Colonic mucosa (tissue), 4 donors: ENCODE data around the gene SGF29. TPM values are rescaled to one million over a fixed set of nuclear protein-coding genes. Genes with fewer than 3 reads are reported as not detected.
"Not testable (repeated sequence)": the region's sequence is repeated elsewhere in the genome, so short reads cannot be mapped to it uniquely, and the experiment has no call there.

Experiments used
- DNase-seq: peaks from one replicate; pipeline ENCODE4 v3.0.0-alpha.2; 2020
- H3K27ac ChIP-seq: fragments of 200-600 bp; one replicate; pipeline ENCODE4 v1.8.0; 2021
- H3K27me3 ChIP-seq: fragments of 200-600 bp; one replicate; pipeline ENCODE4 v1.8.0; 2021
- H3K36me3 ChIP-seq: fragments of 200-600 bp; one replicate; pipeline ENCODE4 v1.8.0; 2021
- H3K4me1 ChIP-seq: fragments of 200-600 bp; one replicate; pipeline ENCODE4 v1.8.0; 2021; ENCODE audit warnings: mild to moderate bottlenecking
- H3K4me3 ChIP-seq: fragments of 200-600 bp; one replicate; pipeline ENCODE4 v1.8.0; 2021
- H3K9ac ChIP-seq, 2 donors: one replicate each; pipeline ENCODE4 v1.7.0; 2013; ENCODE audit warnings: control low read depth in 2 of 2, low read depth in 2 of 2, low read length in 2 of 2
- H3K9me3 ChIP-seq: fragments of 200-600 bp; one replicate; pipeline ENCODE4 v1.8.0; 2021
- intact Hi-C: fragments of 100-400 bp; cut with DNase I; formaldehyde crosslinking; loops from one replicate; pipeline ENCODE4 v1.14.1; 2022
- total RNA-seq, 2 donors: library from RNA; stranded (reverse); fragmentation: NEBNext Ultra II Directional in 1 of 2; extraction: Animal tissue kit (Norgen Biotek cat#: 25700) in 1 of 2; gene quantifications; one replicate each; pipeline ENCODE4 v1.2.1, GENCODE V29; 2021
- TF ChIP-seq, protein P1 (sequence below): fragments of 200-600 bp; IDR thresholded peaks from one replicate; pipeline ENCODE4 v1.8.0; 2022; ENCODE audit warnings: antibody characterized with exemption, mild to moderate bottlenecking
- donor health status: healthy.
- donor health status: DM: no; HTN: no; CAD: no.
- donor health status: DM: no; HTN: no; CAD: no.

The SGF29 gene
- total RNA-seq, 2 donors from 2014 or later = 17.4 to 19.3 TPM

DNA sequence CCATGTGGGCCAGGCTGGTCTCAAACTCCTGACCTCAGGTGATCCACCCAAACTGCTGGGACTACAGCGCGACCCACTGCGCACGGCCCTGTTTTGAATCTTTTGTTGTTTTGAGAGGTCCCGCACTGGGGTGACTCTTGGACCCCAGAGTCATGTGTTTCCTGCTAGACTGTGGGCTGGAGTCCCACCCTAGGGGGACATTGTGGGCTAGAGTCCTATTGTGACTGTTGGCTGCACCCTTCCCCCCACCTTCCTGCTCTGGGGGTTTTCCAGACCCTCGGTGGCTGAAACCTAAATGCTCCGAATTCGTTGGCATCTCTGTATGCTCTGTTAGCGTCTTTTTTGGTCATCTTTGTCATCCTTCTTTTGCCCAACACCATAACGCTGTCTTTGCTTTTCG lies 30.9 kb upstream of the SGF29 start:
- no peak overlapping the region for H3K4me3 ChIP-seq
- H3K9me3 ChIP-seq = no peaks in the 10 kb centered on the region
- H3K9ac ChIP-seq = no peak overlapping the region
- H3K27ac ChIP-seq = no peak overlapping the region
- H3K36me3 ChIP-seq = no peaks in the 10 kb centered on the region
- H3K4me1 ChIP-seq = no peaks in the 10 kb centered on the region
- no peak for DNase-seq
- intact Hi-C loops = no loop called here
- TF ChIP-seq, protein P1, sequence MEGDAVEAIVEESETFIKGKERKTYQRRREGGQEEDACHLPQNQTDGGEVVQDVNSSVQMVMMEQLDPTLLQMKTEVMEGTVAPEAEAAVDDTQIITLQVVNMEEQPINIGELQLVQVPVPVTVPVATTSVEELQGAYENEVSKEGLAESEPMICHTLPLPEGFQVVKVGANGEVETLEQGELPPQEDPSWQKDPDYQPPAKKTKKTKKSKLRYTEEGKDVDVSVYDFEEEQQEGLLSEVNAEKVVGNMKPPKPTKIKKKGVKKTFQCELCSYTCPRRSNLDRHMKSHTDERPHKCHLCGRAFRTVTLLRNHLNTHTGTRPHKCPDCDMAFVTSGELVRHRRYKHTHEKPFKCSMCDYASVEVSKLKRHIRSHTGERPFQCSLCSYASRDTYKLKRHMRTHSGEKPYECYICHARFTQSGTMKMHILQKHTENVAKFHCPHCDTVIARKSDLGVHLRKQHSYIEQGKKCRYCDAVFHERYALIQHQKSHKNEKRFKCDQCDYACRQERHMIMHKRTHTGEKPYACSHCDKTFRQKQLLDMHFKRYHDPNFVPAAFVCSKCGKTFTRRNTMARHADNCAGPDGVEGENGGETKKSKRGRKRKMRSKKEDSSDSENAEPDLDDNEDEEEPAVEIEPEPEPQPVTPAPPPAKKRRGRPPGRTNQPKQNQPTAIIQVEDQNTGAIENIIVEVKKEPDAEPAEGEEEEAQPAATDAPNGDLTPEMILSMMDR = no peak
- no peaks in the 10 kb centered on the region for H3K27me3 ChIP-seq

DNA sequence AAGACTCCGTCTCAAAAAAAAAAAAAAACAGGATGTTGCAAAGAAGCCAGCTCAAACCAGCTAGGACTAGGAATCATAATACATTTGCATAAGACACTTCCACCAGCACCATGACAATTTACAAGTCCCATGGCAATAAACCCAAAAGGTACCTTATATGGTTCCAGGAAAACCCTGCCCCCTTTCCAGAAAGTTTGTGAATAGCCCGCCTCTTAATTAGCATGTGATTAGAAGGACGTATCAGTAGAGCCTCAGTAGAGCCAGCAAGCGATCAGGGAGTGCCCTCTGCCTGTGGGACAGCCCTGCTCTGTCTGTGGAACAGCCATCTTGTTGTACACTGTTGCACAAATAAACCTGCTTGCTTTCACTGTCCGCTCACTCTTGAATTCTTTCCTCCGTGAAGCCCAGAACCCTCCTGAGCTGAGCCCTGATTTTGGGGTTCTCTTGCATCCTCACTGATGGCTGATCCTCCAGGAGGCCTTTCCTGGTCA lies 29.0 kb upstream of the SGF29 start:
- no peak overlapping the region for H3K9ac ChIP-seq
- H3K4me3 ChIP-seq = no peak overlapping the region
- no peaks in the 10 kb centered on the region for H3K27me3 ChIP-seq
- intact Hi-C loops = no loop called here
- no peak overlapping the region for H3K27ac ChIP-seq
- no peaks in the 10 kb centered on the region for H3K36me3 ChIP-seq
- DNase-seq = no peak
- no peaks in the 10 kb centered on the region for H3K4me1 ChIP-seq
- TF ChIP-seq, protein P1 = no peak
- no peaks in the 10 kb centered on the region for H3K9me3 ChIP-seq

DNA sequence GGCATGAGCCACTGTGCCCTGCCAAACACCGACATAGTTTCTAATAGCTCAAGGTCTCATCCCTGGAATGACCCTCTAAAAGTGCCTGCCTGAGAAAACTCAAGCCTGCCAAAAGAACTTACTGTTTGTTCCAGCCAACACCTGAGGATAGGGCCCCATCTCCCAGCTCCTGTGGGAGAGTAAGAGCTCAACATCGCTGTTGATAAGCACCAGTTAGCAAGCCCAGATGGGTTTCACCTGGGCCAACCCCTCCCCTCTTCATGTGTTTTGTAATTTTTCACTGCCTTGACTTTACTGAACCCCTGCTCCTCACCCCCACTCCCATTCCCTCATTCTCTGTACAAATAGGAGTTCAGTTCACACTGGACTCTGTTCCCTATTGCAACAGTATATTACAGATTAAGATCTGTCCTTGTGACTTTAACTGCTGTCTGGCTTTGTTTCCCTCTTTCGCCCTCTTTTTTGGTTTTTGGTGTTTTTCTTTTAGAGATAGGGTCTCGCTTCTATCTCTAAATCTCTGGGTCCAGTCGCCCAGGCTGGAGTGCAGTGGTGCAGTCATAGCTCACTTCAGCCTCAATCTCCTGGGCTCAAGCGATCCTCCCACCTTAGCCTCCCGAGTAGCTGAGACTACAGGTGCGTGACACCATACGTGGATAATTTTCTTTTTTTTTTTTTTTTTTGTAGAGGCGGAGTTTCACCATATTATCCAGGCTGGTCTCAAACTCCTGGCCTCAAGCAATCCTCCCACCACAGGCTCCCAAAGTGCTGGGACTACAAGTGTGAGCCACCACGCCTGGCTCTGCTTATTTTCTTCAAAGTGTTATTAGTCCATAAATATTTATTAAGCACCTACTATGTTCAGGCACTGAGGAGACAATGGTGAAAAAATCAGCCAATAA lies 27.3 kb upstream of the SGF29 start:
- H3K9me3 ChIP-seq = no peaks in the 10 kb centered on the region
- DNase-seq = no peak
- no peaks in the 10 kb centered on the region for H3K27me3 ChIP-seq
- H3K27ac ChIP-seq = no peak overlapping the region
- intact Hi-C loops = no loop called here
- H3K9ac ChIP-seq = peak overlapping the region in 1 of 2 donors; percentile 28
- TF ChIP-seq, protein P1 = no peak
- H3K4me1 ChIP-seq = no peaks in the 10 kb centered on the region
- no peak overlapping the region for H3K4me3 ChIP-seq
- no peaks in the 10 kb centered on the region for H3K36me3 ChIP-seq

DNA sequence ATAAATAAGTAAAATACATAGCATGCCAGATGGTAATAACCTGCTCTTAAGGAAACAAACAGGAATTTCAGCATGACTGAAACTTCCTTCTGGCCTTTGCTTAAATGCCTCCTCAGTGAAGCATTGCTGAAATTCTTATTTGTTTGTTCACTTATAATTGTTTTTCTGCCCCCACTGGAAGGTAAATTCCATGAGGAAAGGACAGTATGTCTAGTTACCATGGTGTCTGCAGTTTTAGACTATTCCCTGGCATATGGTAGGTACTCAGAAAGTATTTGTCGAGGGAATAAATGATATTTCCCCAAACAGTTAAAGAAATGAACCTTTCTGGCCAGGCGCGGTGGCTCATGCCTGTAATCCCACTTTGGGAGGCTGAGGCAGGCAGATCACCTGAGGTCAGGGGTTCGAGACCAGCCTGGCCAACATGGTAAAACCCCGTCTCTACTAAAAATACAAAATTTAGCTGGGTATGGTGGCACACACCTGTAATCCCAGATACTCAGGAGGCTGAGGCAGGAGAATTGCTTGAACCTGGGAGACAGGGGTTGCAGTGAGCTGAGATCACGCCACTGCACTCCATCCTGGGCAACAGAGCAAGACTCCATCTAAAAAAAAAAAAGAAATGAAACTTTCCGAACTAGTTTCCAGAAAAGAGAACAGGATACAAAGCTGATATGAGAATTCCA lies 26.5 kb upstream of the SGF29 start:
- H3K4me1 ChIP-seq, intact Hi-C loops, H3K27me3 ChIP-seq, H3K9me3 ChIP-seq, H3K27ac ChIP-seq, H3K36me3 ChIP-seq, H3K9ac ChIP-seq, DNase-seq, H3K4me3 ChIP-seq: not testable (repeated sequence)

DNA sequence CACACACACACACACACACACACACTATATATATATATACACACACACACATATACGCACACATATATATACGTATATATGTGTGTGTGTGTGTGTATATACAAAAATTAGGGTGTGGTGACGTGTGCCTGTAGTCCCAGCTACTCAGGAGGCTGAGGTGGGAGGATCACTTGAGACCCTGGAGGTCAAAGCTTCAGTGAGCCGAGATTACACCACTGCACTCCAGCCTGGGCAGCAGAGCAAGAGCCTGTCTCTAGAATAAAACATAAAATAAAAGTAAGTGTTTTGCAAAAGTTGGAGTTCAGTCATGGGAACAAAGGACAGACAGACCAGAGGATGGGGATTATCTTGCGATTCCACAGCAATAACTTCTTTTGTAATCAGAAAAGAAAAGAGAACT lies 25.7 kb upstream of the SGF29 start:
- no peak overlapping the region for H3K9ac ChIP-seq
- intact Hi-C loops = no loop called here
- no peaks in the 10 kb centered on the region for H3K9me3 ChIP-seq
- H3K27ac ChIP-seq = no peak overlapping the region
- no peak overlapping the region for H3K4me3 ChIP-seq
- TF ChIP-seq, protein P1 = no peak
- H3K27me3 ChIP-seq = no peaks in the 10 kb centered on the region
- DNase-seq = no peak
- H3K4me1 ChIP-seq = peaks cover 13% of the 10 kb centered on the region
- H3K36me3 ChIP-seq = no peaks in the 10 kb centered on the region
